Peyer's patch (tissue), 4 donors: ENCODE data around the gene MTFR2. TPM values are rescaled to one million over a fixed set of nuclear protein-coding genes. Genes with fewer than 3 reads are reported as not detected.

Experiments
- DNase-seq, 3 donors: peaks; one replicate each; pipeline ENCODE4 v3.0.0-alpha.2; 2017 to 2019
- H3K27ac ChIP-seq, 4 donors: fragments of 200-600 bp; sonication (generic); one replicate each; pipeline ENCODE4 v1.5.1; 2016 to 2019
- H3K27me3 ChIP-seq, 2 donors: fragments of 200-600 bp; sonication (generic); one replicate each; pipeline ENCODE4 v1.5.1; 2019
- H3K36me3 ChIP-seq, 3 donors: fragments of 200-600 bp; sonication (generic); one replicate each; pipeline ENCODE4 v1.5.1; 2016 to 2019
- H3K4me1 ChIP-seq, 4 donors: fragments of 200-600 bp; sonication (generic); one replicate each; pipeline ENCODE4 v1.5.1; 2016 to 2019
- H3K4me3 ChIP-seq, 4 donors: fragments of 200-600 bp; sonication (generic); 1 replicate in 3 of 4; 2 replicates in 1 of 4; pipeline ENCODE4 v1.5.1; 2016 to 2019; ENCODE audit warnings: mild to moderate bottlenecking in 1 of 4
- H3K9me3 ChIP-seq, 4 donors: fragments of 200-600 bp; sonication (generic); one replicate each; pipeline ENCODE4 v1.5.1; 2016 to 2019; ENCODE audit warnings: mild to moderate bottlenecking in 1 of 4
- CTCF ChIP-seq, 6 experiments: fragments of 450-650 bp in 4 of 6; fragments of 200-600 bp in 2 of 6; sonication (generic) in 1 of 6; IDR thresholded peaks; one replicate each; pipeline ENCODE4 v1.5.1; 2017 to 2019; ENCODE audit warnings: antibody characterized with exemption in 6 of 6, mild to moderate bottlenecking in 3 of 6, moderate library complexity in 1 of 6
- POLR2A ChIP-seq, 2 donors: fragments of 450-650 bp; IDR thresholded peaks; one replicate each; pipeline ENCODE4 v1.5.1; 2017; ENCODE audit warnings: antibody characterized with exemption in 2 of 2, mild to moderate bottlenecking in 2 of 2, moderate library complexity in 2 of 2
- total RNA-seq, 4 donors: library from RNA; depleted of rRNA; stranded (reverse); fragments of >200 nt; gene quantifications; one replicate each; pipeline ENCODE4 v1.1.0, GENCODE V29; 2016

The MTFR2 gene
- total RNA-seq, 4 donors from 2014 or later = 2.1 to 5.0 (median 2.7) TPM; not detected in 1

- Histone ChIP-seq H3K27me3 (no peaks in the 10 kb centered on the region), H3K4me3 (no peak overlapping the region), H3K9me3 (no peaks in the 10 kb centered on the region), H3K27ac (no peak overlapping the region), H3K36me3 (peaks cover 0 to 99% (median 0%) of the 10 kb centered on the region in 3 donors), H3K4me1 (no peaks in the 10 kb centered on the region)
- TF ChIP-seq POLR2A (IDR thresholded peaks at IDR 0.05) (no peak), CTCF (IDR thresholded peaks at IDR 0.05) (no peak)
- DNase-seq = no peak
Measured at GRCh38 chr6:136265101-136265500, 15.0 kb upstream of the MTFR2 start.

GRCh38 chr6:136262940-136263339 is 12.8 kb upstream of the MTFR2 start:
- no peaks in the 10 kb centered on the region for H3K4me1 ChIP-seq
- TF ChIP-seq CTCF (IDR thresholded peaks at IDR 0.05) (no peak), POLR2A (IDR thresholded peaks at IDR 0.05) (no peak)
- no peaks in the 10 kb centered on the region for H3K9me3 ChIP-seq
- H3K36me3 ChIP-seq = peaks cover 0 to 99% (median 0%) of the 10 kb centered on the region in 3 donors
- H3K4me3 ChIP-seq = no peak overlapping the region
- H3K27ac ChIP-seq = no peak overlapping the region
- DNase-seq = no peak
- H3K27me3 ChIP-seq = no peaks in the 10 kb centered on the region

GRCh38 chr6:136254851-136255466 is 4.8 kb upstream of the MTFR2 start:
- Histone ChIP-seq H3K9me3 (no peaks in the 10 kb centered on the region), H3K4me3 (no peak overlapping the region), H3K4me1 (peaks cover 0 to 14% (median 2%) of the 10 kb centered on the region in 4 donors), H3K27ac (no peak overlapping the region), H3K27me3 (no peaks in the 10 kb centered on the region), H3K36me3 (peaks cover 0 to 33% (median 0%) of the 10 kb centered on the region in 3 donors)
- no peak for DNase-seq
- TF ChIP-seq POLR2A (IDR thresholded peaks at IDR 0.05) = no peak
- TF ChIP-seq CTCF (IDR thresholded peaks at IDR 0.05) = no peak

- Histone ChIP-seq H3K4me3 (no peak overlapping the region), H3K4me1 (peaks cover 0 to 14% (median 2%) of the 10 kb centered on the region in 4 donors), H3K36me3 (peaks cover 0 to 21% (median 0%) of the 10 kb centered on the region in 3 donors), H3K9me3 (no peaks in the 10 kb centered on the region), H3K27ac (no peak overlapping the region), H3K27me3 (no peaks in the 10 kb centered on the region)
- no peak for DNase-seq
- TF ChIP-seq POLR2A (IDR thresholded peaks at IDR 0.05) (no peak), CTCF (IDR thresholded peaks at IDR 0.05) (no peak)
Measured at GRCh38 chr6:136253734-136254133, 3.6 kb upstream of the MTFR2 start.

GRCh38 chr6:136252441-136252840 is 2.3 kb upstream of the MTFR2 start:
- no peak overlapping the region for H3K27ac ChIP-seq
- TF ChIP-seq POLR2A (IDR thresholded peaks at IDR 0.05) = no peak
- TF ChIP-seq CTCF (IDR thresholded peaks at IDR 0.05) = no peak
- H3K4me3 ChIP-seq = no peak overlapping the region
- H3K9me3 ChIP-seq = no peaks in the 10 kb centered on the region
- DNase-seq = no peak
- no peaks in the 10 kb centered on the region for H3K27me3 ChIP-seq
- peaks cover 0 to 14% (median 2%) of the 10 kb centered on the region in 4 donors for H3K4me1 ChIP-seq
- H3K36me3 ChIP-seq = peaks cover 0 to 8% (median 0%) of the 10 kb centered on the region in 3 donors
